ENCODE data around the gene WIPF1. TPM values are rescaled to one million over a fixed set of nuclear protein-coding genes. Genes with fewer than 3 reads are reported as not detected.

Gene WIPF1
- total RNA-seq, 1 experiment from 2014 or later = 6.0 TPM

GRCh38 chr2:174590928-174591648 lies 6.5 kb downstream of the WIPF1 start:
- POLR2A ChIA-PET = no interaction called here
- intact Hi-C loops (cut with micrococcal nuclease) = no loop called here
- BruUV-seq (replicated peaks) = no TSS peak
- CTCF ChIA-PET = interaction anchor here (1.2 kb wide), 1 partner anchor 97 kb away, joined by 3 read pairs; no protein-coding TSS in a partner anchor
- Mint-ChIP-seq H3K27me3 (ENCODE audit: insufficient read depth, unreplicated experiment) (no peaks in the 10 kb centered on the region), H3K27ac (ENCODE audit: low read depth, unreplicated experiment) (no peak overlapping the region), H3K9me3 (ENCODE audit: unreplicated experiment) (no peaks in the 10 kb centered on the region), H3K4me1 (ENCODE audit: insufficient read depth, unreplicated experiment) (peaks cover 14% of the 10 kb centered on the region), H3K36me3 (ENCODE audit: insufficient read depth, unreplicated experiment) (no peaks in the 10 kb centered on the region), H3K4me3 (ENCODE audit: unreplicated experiment) (no peak overlapping the region)
- DNase-seq (ENCODE audit: unreplicated experiment) = no peak
- TF ChIP-seq CTCF (IDR thresholded peaks at IDR 0.05; ENCODE audit: unreplicated experiment) = no peak

GRCh38 chr2:174590346-174590745 lies 7.3 kb downstream of the WIPF1 start:
- Mint-ChIP-seq H3K4me1 (ENCODE audit: insufficient read depth, unreplicated experiment) (peaks cover 14% of the 10 kb centered on the region), H3K27ac (ENCODE audit: low read depth, unreplicated experiment) (no peak overlapping the region), H3K36me3 (ENCODE audit: insufficient read depth, unreplicated experiment) (no peaks in the 10 kb centered on the region), H3K4me3 (ENCODE audit: unreplicated experiment) (no peak overlapping the region), H3K27me3 (ENCODE audit: insufficient read depth, unreplicated experiment) (no peaks in the 10 kb centered on the region), H3K9me3 (ENCODE audit: unreplicated experiment) (no peaks in the 10 kb centered on the region)
- CTCF ChIA-PET = no interaction called here
- TF ChIP-seq CTCF (IDR thresholded peaks at IDR 0.05; ENCODE audit: unreplicated experiment) = no peak
- no peak for DNase-seq (ENCODE audit: unreplicated experiment)
- POLR2A ChIA-PET = no interaction called here
- intact Hi-C loops (cut with micrococcal nuclease) = no loop called here
- BruUV-seq (replicated peaks) = no TSS peak

DNA sequence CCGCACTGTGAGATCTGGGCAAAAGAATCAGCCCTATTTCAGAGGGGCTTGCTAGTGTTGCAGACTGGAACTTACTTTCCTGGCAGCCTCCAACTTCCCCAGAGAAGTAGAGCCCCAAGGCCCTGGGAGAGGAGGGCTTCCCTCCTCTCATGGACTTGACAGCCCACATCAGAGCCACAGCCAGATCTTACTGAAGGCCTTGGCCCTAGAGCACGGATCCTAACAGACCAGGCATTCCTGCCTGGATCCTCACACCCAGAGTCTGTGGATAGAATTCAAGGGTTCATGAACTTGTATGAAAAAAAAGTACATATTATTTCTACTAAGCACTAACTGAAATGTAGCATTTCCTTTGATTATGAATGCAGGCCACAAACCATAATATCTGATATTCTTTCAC lies 8.3 kb downstream of the WIPF1 start:
- Mint-ChIP-seq H3K9me3 (ENCODE audit: unreplicated experiment) (no peaks in the 10 kb centered on the region), H3K27me3 (ENCODE audit: insufficient read depth, unreplicated experiment) (no peaks in the 10 kb centered on the region), H3K27ac (ENCODE audit: low read depth, unreplicated experiment) (no peak overlapping the region), H3K4me3 (ENCODE audit: unreplicated experiment) (no peak overlapping the region), H3K4me1 (ENCODE audit: insufficient read depth, unreplicated experiment) (peaks cover 9% of the 10 kb centered on the region), H3K36me3 (ENCODE audit: insufficient read depth, unreplicated experiment) (peaks cover 4% of the 10 kb centered on the region)
- TF ChIP-seq CTCF (IDR thresholded peaks at IDR 0.05; ENCODE audit: unreplicated experiment) = no peak
- intact Hi-C loops (cut with micrococcal nuclease) = no loop called here
- ChIA-PET POLR2A (no interaction called here), CTCF (no interaction called here)
- no peak for DNase-seq (ENCODE audit: unreplicated experiment)
- no TSS peak for BruUV-seq (replicated peaks)

GRCh38 chr2:174588463-174588862 lies 9.1 kb downstream of the WIPF1 start:
- no peak for DNase-seq (ENCODE audit: unreplicated experiment)
- peak overlapping the region; percentile 54 for H3K27ac Mint-ChIP-seq (ENCODE audit: low read depth, unreplicated experiment)

More at GRCh38 chr2:174588463-174588862, 9.1 kb downstream of the WIPF1 start:
- Mint-ChIP-seq H3K9me3 (ENCODE audit: unreplicated experiment) (no peaks in the 10 kb centered on the region), H3K4me1 (ENCODE audit: insufficient read depth, unreplicated experiment) (peaks cover under 1% of the 10 kb centered on the region), H3K27me3 (ENCODE audit: insufficient read depth, unreplicated experiment) (no peaks in the 10 kb centered on the region), H3K36me3 (ENCODE audit: insufficient read depth, unreplicated experiment) (peaks cover 5% of the 10 kb centered on the region), H3K4me3 (ENCODE audit: unreplicated experiment) (no peak overlapping the region)
- TF ChIP-seq CTCF (IDR thresholded peaks at IDR 0.05; ENCODE audit: unreplicated experiment) = no peak
- BruUV-seq (replicated peaks) = no TSS peak
- intact Hi-C loops (cut with micrococcal nuclease) = no loop called here
- POLR2A ChIA-PET = no interaction called here
- CTCF ChIA-PET = interaction anchor here (0.6 kb wide), 1 partner anchor 449 kb away, joined by 4 read pairs; no protein-coding TSS in a partner anchor
